Mesothelial cell of epicardium (in vitro differentiated cells): ENCODE results near the gene RASSF7. TPM values are rescaled to one million over a fixed set of nuclear protein-coding genes. Genes with fewer than 3 reads are reported as not detected.

Source experiments
- DNase-seq, 2 experiments: peaks; one replicate each; pipeline ENCODE4 v3.0.0; 2021; ENCODE audit warnings: low spot score in 2 of 2; ENCODE audit not compliant: unreplicated experiment in 2 of 2
- H3K27ac Mint-ChIP-seq: 2 replicates; pipeline ENCODE4 v1.8.0; 2021; ENCODE audit warnings: mixed read lengths
- H3K27me3 Mint-ChIP-seq: 2 replicates; pipeline ENCODE4 v1.8.0; 2021; ENCODE audit warnings: low read depth, mixed read lengths
- H3K36me3 Mint-ChIP-seq: 2 replicates; pipeline ENCODE4 v1.8.0; 2021; ENCODE audit warnings: mixed read lengths
- H3K4me1 Mint-ChIP-seq: 2 replicates; pipeline ENCODE4 v1.8.0; 2021; ENCODE audit warnings: mixed read lengths
- H3K4me3 Mint-ChIP-seq: 2 replicates; pipeline ENCODE4 v1.8.0; 2021; ENCODE audit warnings: mild to moderate bottlenecking, moderate library complexity, mixed read lengths
- H3K9me3 Mint-ChIP-seq: 2 replicates; pipeline ENCODE4 v1.8.0; 2021; ENCODE audit warnings: mixed read lengths
- total RNA-seq: library from RNA; stranded (reverse); gene quantifications from 3 replicates; pipeline ENCODE4 v1.2.1, GENCODE V29; 2021
- TF ChIP-seq, protein P1 (sequence below): fragments of 200-600 bp; sonication (generic); IDR thresholded peaks from one replicate; pipeline ENCODE4 v1.5.0; 2021; ENCODE audit warnings: antibody characterized with exemption; ENCODE audit not compliant: unreplicated experiment

Gene RASSF7
- total RNA-seq, 1 donor from 2014 or later, result 32.3 TPM

DNA sequence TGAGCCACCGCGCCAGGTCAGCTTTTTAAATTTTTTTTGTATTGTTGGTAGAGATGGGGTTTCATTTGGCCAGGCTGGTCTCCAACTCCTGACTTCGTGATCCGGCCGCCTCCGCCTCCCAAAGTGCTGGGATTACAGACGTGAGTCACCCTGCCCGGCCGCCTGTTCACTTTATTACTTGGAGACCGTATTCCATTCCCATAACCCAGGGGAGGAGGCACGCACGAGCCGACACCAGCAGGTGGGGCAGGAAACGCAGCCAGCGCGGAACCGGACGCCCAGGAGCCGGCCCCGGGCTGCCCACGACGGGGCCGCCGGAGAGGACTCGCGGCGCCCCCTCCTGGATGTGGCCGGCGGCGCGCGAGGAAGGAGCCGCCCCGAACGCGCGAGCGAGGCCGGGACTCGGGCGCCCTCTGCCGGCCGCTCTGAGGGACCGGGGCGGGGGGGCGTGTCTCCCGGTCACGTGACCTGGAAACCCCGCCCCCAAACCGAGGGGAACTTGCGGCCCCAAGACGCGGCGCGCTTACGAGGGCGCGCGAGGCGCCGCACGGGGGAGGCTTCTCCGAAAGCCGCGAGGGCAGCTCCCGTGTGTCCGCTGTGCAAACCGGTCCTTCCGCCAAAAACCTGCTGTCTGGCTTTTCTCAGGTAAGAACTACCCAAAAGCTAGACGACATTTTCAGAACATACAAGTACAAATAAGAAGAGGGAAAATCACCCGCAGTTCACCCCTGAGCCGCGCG is 42.1 kb upstream of the RASSF7 start:
- H3K36me3 Mint-ChIP-seq, result peaks cover 23% of the 10 kb centered on the region
- TF ChIP-seq, protein P1, sequence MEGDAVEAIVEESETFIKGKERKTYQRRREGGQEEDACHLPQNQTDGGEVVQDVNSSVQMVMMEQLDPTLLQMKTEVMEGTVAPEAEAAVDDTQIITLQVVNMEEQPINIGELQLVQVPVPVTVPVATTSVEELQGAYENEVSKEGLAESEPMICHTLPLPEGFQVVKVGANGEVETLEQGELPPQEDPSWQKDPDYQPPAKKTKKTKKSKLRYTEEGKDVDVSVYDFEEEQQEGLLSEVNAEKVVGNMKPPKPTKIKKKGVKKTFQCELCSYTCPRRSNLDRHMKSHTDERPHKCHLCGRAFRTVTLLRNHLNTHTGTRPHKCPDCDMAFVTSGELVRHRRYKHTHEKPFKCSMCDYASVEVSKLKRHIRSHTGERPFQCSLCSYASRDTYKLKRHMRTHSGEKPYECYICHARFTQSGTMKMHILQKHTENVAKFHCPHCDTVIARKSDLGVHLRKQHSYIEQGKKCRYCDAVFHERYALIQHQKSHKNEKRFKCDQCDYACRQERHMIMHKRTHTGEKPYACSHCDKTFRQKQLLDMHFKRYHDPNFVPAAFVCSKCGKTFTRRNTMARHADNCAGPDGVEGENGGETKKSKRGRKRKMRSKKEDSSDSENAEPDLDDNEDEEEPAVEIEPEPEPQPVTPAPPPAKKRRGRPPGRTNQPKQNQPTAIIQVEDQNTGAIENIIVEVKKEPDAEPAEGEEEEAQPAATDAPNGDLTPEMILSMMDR, result peak; percentile 88
- H3K9me3 Mint-ChIP-seq, result peaks cover 19% of the 10 kb centered on the region
- no peaks in the 10 kb centered on the region for H3K4me1 Mint-ChIP-seq
- peak overlapping the region; percentile 26 for H3K4me3 Mint-ChIP-seq
- H3K27me3 Mint-ChIP-seq, result no peaks in the 10 kb centered on the region
- peak in 1 of 2 experiments; percentile 72 for DNase-seq
- H3K27ac Mint-ChIP-seq, result no peak overlapping the region

DNA sequence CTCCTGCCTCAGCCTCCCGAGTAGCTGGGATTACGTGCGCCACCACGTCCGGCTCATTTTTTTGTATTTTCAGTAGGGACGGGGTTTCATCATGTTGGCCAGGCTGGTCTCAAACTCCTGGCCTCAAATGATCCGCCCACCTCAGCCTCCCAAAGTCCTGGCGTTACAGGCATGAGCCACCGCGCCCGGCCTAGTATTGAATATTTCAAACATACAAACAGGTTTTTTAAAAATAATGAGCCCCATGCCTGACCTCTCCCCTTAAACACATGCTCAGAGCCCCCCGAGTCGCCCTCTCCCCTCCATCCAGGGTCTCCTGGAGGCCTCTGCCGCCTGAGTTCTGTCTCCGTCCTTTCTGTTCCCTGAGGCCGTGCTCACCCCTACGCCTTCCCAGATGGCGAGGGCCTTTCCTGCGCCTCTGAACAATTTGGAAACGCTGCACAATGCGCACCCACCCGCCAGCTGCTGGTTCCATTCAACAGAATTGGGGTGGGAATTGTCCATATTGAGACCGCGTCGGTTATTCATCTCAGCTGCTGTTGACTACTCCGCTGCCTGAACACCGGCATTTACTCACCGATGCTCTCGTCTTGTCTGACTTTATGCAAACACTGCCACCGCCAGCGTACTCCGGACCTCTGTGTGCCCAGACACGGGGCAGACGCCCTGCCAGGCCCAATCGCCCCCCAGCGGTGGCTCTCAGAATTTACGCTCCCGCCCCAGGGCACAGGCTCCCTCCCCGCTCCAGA is 40.2 kb upstream of the RASSF7 start:
- no peaks in the 10 kb centered on the region for H3K4me1 Mint-ChIP-seq
- no peak for DNase-seq
- TF ChIP-seq, protein P1, result no peak
- no peak overlapping the region for H3K4me3 Mint-ChIP-seq
- peaks cover 17% of the 10 kb centered on the region for H3K36me3 Mint-ChIP-seq
- H3K27ac Mint-ChIP-seq, result no peak overlapping the region
- H3K9me3 Mint-ChIP-seq, result peaks cover 23% of the 10 kb centered on the region
- no peaks in the 10 kb centered on the region for H3K27me3 Mint-ChIP-seq

- Mint-ChIP-seq H3K4me3 (no peak overlapping the region), H3K36me3 (peaks cover 14% of the 10 kb centered on the region), H3K9me3 (peaks cover 18% of the 10 kb centered on the region), H3K4me1 (no peaks in the 10 kb centered on the region), H3K27ac (no peak overlapping the region), H3K27me3 (no peaks in the 10 kb centered on the region)
- DNase-seq, result no peak
- TF ChIP-seq, protein P1, result no peak
Measured at GRCh38 chr11:521177-521688, 39.5 kb upstream of the RASSF7 start.

- Mint-ChIP-seq H3K36me3 (peaks cover 2% of the 10 kb centered on the region), H3K27ac (no peak overlapping the region), H3K9me3 (peaks cover 5% of the 10 kb centered on the region), H3K4me1 (no peaks in the 10 kb centered on the region), H3K4me3 (no peak overlapping the region), H3K27me3 (no peaks in the 10 kb centered on the region)
- TF ChIP-seq, protein P1, result no peak
- no peak for DNase-seq
Measured at GRCh38 chr11:526192-526591, 34.6 kb upstream of the RASSF7 start.

- H3K9me3 Mint-ChIP-seq, result peaks cover 4% of the 10 kb centered on the region
- DNase-seq, result no peak
- H3K4me1 Mint-ChIP-seq, result no peaks in the 10 kb centered on the region
- peaks cover 8% of the 10 kb centered on the region for H3K36me3 Mint-ChIP-seq
- TF ChIP-seq, protein P1, result no peak
- no peak overlapping the region for H3K27ac Mint-ChIP-seq
- H3K4me3 Mint-ChIP-seq, result no peak overlapping the region
- no peaks in the 10 kb centered on the region for H3K27me3 Mint-ChIP-seq
Measured at GRCh38 chr11:528166-528814, 32.5 kb upstream of the RASSF7 start.
